ENCODE results near the gene FMNL2.
"Not testable (repeated sequence)": the region's sequence is repeated elsewhere in the genome, so short reads cannot be mapped to it uniquely, and the experiment has no call there.

Gene FMNL2

GRCh38 chr2:152454371-152454770 is 119.4 kb downstream of the FMNL2 start:
- no peak for DNase-seq

GRCh38 chr2:152454960-152455359 is 120.0 kb downstream of the FMNL2 start:
- no peak for DNase-seq

- DNase-seq = no peak
Measured at GRCh38 chr2:152455738-152456137, 120.8 kb downstream of the FMNL2 start.

GRCh38 chr2:152456262-152456661 is 121.3 kb downstream of the FMNL2 start:
- no peak for DNase-seq

- DNase-seq = no peak
Measured at GRCh38 chr2:152458441-152458940, 123.5 kb downstream of the FMNL2 start.

- DNase-seq = no peak
Measured at GRCh38 chr2:152459091-152459490, 124.1 kb downstream of the FMNL2 start.

GRCh38 chr2:152460567-152460966 is 125.6 kb downstream of the FMNL2 start:
- no peak for DNase-seq

GRCh38 chr2:152462120-152462519 is 127.1 kb downstream of the FMNL2 start:
- no peak for DNase-seq

GRCh38 chr2:152462779-152463178 is 127.8 kb downstream of the FMNL2 start:
- no peak for DNase-seq

- no peak for DNase-seq
Measured at GRCh38 chr2:152464851-152465470, 130.0 kb downstream of the FMNL2 start.

GRCh38 chr2:152465541-152465940 is 130.6 kb downstream of the FMNL2 start:
- no peak for DNase-seq

- no peak for DNase-seq
Measured at GRCh38 chr2:152466041-152466440, 131.1 kb downstream of the FMNL2 start.

GRCh38 chr2:152466980-152467676 is 132.2 kb downstream of the FMNL2 start:
- no peak for DNase-seq

- no peak for DNase-seq
Measured at GRCh38 chr2:152467677-152468410, 132.9 kb downstream of the FMNL2 start.

- no peak for DNase-seq
Measured at GRCh38 chr2:152468899-152469692, 134.1 kb downstream of the FMNL2 start.

GRCh38 chr2:152470861-152471854 is 136.2 kb downstream of the FMNL2 start:
- no peak for DNase-seq

GRCh38 chr2:152472481-152472887 is 137.5 kb downstream of the FMNL2 start:
- DNase-seq = no peak

- DNase-seq = no peak
Measured at GRCh38 chr2:152473151-152473857, 138.3 kb downstream of the FMNL2 start.

- not testable (repeated sequence) for DNase-seq
Measured at GRCh38 chr2:152474523-152474922, 139.5 kb downstream of the FMNL2 start.

- no peak for DNase-seq
Measured at GRCh38 chr2:152475982-152476381, 141.0 kb downstream of the FMNL2 start.
